Measurements from ENCODE around the gene HIVEP1.

HIVEP1 gene

DNA sequence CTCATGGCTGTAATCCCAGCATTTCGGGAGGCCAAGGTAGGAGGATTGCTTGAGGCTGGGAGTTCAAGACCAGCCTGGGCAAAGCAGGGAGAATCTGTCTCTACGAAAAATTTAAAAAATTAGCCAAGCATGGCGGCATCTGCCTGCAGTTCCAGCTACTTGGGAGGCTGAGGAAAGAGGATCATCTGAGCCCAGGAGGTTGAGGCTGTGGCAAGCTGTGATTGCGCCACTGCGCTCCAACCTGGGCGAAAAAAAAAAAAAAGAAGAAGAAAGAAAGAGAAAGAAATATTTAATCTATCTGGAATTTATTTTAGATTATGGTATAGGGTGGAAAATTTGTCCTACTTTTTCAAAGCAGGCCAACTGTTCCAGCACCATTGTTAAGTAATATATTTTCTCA lies 32.2 kb upstream of the HIVEP1 start:
- TF ChIP-seq, protein P1, sequence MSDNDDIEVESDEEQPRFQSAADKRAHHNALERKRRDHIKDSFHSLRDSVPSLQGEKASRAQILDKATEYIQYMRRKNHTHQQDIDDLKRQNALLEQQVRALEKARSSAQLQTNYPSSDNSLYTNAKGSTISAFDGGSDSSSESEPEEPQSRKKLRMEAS (IDR thresholded peaks at IDR 0.05; ENCODE audit: low read depth, low read length), result no peak
- TF ChIP-seq POLR2A (IDR thresholded peaks at IDR 0.05; ENCODE audit: extremely low read depth, insufficient read length) (no peak), MYC (IDR thresholded peaks at IDR 0.05; ENCODE audit: low read depth, low read length) (no peak)
- TF ChIP-seq, protein P2, sequence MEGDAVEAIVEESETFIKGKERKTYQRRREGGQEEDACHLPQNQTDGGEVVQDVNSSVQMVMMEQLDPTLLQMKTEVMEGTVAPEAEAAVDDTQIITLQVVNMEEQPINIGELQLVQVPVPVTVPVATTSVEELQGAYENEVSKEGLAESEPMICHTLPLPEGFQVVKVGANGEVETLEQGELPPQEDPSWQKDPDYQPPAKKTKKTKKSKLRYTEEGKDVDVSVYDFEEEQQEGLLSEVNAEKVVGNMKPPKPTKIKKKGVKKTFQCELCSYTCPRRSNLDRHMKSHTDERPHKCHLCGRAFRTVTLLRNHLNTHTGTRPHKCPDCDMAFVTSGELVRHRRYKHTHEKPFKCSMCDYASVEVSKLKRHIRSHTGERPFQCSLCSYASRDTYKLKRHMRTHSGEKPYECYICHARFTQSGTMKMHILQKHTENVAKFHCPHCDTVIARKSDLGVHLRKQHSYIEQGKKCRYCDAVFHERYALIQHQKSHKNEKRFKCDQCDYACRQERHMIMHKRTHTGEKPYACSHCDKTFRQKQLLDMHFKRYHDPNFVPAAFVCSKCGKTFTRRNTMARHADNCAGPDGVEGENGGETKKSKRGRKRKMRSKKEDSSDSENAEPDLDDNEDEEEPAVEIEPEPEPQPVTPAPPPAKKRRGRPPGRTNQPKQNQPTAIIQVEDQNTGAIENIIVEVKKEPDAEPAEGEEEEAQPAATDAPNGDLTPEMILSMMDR (IDR thresholded peaks at IDR 0.05; ENCODE audit: low read depth, low read length), result no peak
- no peak overlapping the region for H3K4me3 ChIP-seq (ENCODE audit: low read depth, low read length)
- no peak for DNase-seq (ENCODE audit: low read depth)

DNA sequence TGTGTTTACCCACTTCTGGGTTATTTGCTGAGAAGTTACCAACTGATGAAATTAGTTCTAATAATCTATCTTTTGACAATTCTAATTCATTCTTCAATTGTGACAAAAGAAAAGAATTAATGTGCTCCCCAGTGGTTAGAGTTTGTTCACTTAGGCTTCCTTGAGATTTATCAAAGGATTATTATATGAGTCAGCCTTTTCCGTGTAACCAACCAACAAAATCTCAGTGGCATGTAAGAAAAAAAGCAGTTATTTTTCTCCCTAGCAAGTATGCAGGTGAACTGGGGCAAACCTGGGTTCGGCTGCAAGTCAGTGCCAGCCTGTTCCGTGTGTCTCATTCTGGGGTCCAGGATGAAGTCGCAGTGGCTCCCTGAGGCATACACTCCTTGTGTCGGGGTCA lies 28.8 kb upstream of the HIVEP1 start:
- DNase-seq (ENCODE audit: low read depth), result no peak
- TF ChIP-seq, protein P1 (IDR thresholded peaks at IDR 0.05; ENCODE audit: low read depth, low read length), result no peak
- TF ChIP-seq, protein P2 (IDR thresholded peaks at IDR 0.05; ENCODE audit: low read depth, low read length), result no peak
- TF ChIP-seq POLR2A (IDR thresholded peaks at IDR 0.05; ENCODE audit: extremely low read depth, insufficient read length), result no peak
- H3K4me3 ChIP-seq (ENCODE audit: low read depth, low read length), result no peak overlapping the region

DNA sequence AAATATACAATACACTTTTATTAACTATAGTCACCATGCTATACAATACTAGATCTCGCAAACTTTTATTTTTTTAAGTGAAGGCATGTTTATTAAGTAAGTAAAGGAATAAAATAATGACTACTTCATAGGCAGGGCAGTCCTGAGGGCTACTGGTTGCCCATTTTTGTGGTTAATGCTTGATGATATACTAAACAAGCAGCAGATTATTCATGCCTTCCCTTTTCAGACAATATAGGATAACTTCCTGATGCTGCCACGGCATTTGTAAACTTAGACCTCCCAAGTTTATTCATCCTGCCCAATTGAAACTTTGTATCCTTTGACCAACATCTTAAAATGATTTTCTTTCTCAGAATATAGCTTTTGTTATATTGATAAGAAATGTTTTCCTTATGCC lies 24.7 kb upstream of the HIVEP1 start:
- no peak for DNase-seq (ENCODE audit: low read depth)
- TF ChIP-seq MYC (IDR thresholded peaks at IDR 0.05; ENCODE audit: low read depth, low read length) (no peak), POLR2A (IDR thresholded peaks at IDR 0.05; ENCODE audit: extremely low read depth, insufficient read length) (no peak)
- TF ChIP-seq, protein P2 (IDR thresholded peaks at IDR 0.05; ENCODE audit: low read depth, low read length), result no peak
- TF ChIP-seq, protein P1 (IDR thresholded peaks at IDR 0.05; ENCODE audit: low read depth, low read length), result no peak
- H3K4me3 ChIP-seq (ENCODE audit: low read depth, low read length), result no peak overlapping the region

GRCh38 chr6:11989386-11989785 lies 22.7 kb upstream of the HIVEP1 start:
- TF ChIP-seq, protein P1 (IDR thresholded peaks at IDR 0.05; ENCODE audit: low read depth, low read length), result no peak
- TF ChIP-seq MYC (IDR thresholded peaks at IDR 0.05; ENCODE audit: low read depth, low read length) (no peak), POLR2A (IDR thresholded peaks at IDR 0.05; ENCODE audit: extremely low read depth, insufficient read length) (no peak)
- TF ChIP-seq, protein P2 (IDR thresholded peaks at IDR 0.05; ENCODE audit: low read depth, low read length), result no peak
- DNase-seq (ENCODE audit: low read depth), result no peak
- no peak overlapping the region for H3K4me3 ChIP-seq (ENCODE audit: low read depth, low read length)

- no peak for TF ChIP-seq POLR2A (IDR thresholded peaks at IDR 0.05; ENCODE audit: extremely low read depth, insufficient read length)
- TF ChIP-seq, protein P2 (IDR thresholded peaks at IDR 0.05; ENCODE audit: low read depth, low read length), result no peak
- DNase-seq (ENCODE audit: low read depth), result no peak
- no peak overlapping the region for H3K4me3 ChIP-seq (ENCODE audit: low read depth, low read length)
Measured at GRCh38 chr6:11992086-11992485, 20.0 kb upstream of the HIVEP1 start.

DNA sequence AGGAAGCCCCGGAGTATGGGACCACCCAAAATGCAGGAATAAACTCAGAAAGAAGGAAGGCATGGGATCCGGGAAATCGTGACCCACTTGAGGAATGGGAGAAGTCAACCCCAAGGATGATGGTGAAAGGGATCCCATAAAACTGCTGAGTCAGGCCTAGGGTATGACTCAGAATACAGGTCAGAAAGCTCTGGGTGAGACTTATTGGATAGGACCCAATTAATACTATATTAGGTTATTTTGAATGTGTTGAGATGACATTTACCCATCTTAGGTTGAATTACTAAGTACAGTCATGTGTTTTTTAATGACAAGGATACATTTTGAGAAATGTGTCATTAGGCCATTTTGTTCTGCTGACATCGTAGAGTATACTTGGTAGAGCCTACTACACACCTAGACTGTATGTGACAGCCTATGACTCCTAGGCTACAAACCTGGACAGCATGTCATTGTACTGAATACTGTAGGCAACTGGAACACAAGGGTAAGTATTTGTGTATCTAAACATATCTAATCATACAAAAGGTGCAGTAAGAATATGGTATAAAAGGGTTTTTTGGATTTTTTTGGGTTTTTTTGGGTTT lies 17.1 kb upstream of the HIVEP1 start:
- H3K4me3 ChIP-seq (ENCODE audit: low read depth, low read length), result no peak overlapping the region
- no peak for DNase-seq (ENCODE audit: low read depth)
- TF ChIP-seq, protein P1 (IDR thresholded peaks at IDR 0.05; ENCODE audit: low read depth, low read length), result no peak
- no peak for TF ChIP-seq MYC (IDR thresholded peaks at IDR 0.05; ENCODE audit: low read depth, low read length)
- TF ChIP-seq, protein P2 (IDR thresholded peaks at IDR 0.05; ENCODE audit: low read depth, low read length), result no peak
- no peak for TF ChIP-seq POLR2A (IDR thresholded peaks at IDR 0.05; ENCODE audit: extremely low read depth, insufficient read length)

Measured in NB4 (cell line).